LNCaP clone FGC (cell line): Measurements from ENCODE around the gene SLC39A11.

Experiments used
- DNase-seq: peaks from one replicate; pipeline ENCODE4 v3.0.0-alpha.2; 2011; ENCODE audit warnings: low read depth
- H3K4me3 ChIP-seq: 2 replicates; pipeline ENCODE4 v1.5.1; 2011; ENCODE audit warnings: mild to moderate bottlenecking, low read depth, low read length, control low read depth
- TF ChIP-seq, protein P1 (sequence below): IDR thresholded peaks from 2 replicates; pipeline ENCODE4 v1.5.1; 2012; ENCODE audit warnings: mild to moderate bottlenecking; ENCODE audit not compliant: control insufficient read depth, insufficient read depth; ENCODE audit errors: extremely low read depth

Gene SLC39A11

DNA sequence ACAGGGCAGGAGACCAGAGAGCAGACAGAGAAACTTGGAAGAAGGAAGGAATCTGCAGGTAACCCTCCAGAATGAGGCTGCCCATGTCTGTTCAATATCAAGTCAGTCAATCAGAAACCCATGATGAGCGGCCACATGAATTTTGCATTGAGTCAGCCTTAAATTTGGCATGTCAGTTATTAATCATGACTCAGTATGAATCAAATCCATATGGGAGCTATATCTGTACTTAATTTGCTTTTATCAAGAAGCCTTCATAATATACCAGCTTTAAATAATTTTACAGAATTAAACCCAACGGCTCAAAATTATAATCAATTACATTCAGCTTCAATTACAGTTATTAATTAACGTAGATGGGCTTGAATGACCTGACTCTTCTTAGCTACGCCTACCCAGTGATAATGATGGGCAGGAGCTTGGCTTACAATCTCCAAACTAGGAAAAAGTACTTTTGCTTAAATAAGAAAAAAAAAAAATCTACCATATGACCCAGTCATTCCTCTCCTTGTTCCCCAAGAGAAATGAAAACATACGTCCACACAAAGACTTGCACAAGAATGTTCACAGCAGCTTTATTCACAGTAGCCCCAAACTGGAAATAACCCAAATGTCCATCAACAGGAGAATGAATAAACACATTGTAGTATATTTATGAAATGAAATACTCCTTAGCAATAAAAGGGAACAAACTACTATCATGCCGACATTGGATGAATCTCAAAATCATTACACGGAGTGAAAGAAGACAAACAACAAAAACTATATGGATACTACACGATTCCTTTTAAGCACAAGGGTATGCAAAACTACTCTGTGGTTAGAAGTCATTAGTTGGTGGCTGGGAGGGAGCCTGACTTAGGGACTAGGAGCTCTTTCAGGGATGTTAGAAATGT lies 48.6 kb downstream of the SLC39A11 start:
- no peak for DNase-seq
- no peak overlapping the region for H3K4me3 ChIP-seq
- TF ChIP-seq, protein P1, sequence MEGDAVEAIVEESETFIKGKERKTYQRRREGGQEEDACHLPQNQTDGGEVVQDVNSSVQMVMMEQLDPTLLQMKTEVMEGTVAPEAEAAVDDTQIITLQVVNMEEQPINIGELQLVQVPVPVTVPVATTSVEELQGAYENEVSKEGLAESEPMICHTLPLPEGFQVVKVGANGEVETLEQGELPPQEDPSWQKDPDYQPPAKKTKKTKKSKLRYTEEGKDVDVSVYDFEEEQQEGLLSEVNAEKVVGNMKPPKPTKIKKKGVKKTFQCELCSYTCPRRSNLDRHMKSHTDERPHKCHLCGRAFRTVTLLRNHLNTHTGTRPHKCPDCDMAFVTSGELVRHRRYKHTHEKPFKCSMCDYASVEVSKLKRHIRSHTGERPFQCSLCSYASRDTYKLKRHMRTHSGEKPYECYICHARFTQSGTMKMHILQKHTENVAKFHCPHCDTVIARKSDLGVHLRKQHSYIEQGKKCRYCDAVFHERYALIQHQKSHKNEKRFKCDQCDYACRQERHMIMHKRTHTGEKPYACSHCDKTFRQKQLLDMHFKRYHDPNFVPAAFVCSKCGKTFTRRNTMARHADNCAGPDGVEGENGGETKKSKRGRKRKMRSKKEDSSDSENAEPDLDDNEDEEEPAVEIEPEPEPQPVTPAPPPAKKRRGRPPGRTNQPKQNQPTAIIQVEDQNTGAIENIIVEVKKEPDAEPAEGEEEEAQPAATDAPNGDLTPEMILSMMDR: no peak

DNA sequence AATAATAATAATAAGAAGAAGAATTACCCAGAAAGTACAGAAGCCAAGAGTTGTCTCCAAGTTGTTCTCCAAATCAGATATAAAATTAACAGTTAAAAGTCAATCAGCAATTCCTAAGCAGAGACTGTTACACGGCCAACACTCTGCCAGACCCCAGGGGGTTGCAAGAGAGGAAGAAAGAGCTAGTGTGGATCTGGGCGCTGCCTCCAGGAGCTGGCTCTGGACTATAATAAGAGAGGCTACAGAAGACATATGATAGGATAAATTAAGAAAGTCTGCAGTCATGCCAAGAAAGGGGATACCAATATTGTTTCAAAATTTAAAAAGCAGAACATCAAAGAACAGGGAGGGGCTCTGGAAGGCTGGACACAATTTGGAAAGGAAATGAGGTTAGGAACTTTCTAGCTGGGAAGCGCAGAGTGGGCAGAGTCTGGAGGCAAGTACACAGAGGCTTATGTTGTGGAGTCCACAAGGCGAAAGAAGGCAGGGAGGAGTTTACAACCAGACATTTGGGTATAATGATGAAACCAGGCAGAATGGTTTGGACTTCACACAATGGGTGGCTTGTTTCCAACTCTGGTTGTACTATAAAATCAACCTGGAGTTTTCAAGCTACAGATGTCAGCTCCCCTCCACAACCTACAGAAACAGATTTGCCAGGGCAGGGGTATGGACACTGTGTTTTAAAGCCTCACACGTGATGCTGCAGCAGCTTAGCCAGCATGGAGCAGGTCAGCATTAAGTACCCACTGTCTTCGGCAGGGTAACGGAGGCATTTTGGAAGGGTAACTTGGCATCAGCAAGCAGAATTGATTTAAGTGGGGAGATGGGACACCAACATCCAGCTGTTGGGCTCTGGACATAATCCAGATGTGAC lies 49.4 kb downstream of the SLC39A11 start:
- H3K4me3 ChIP-seq: no peak overlapping the region
- TF ChIP-seq, protein P1: no peak
- DNase-seq: no peak

DNA sequence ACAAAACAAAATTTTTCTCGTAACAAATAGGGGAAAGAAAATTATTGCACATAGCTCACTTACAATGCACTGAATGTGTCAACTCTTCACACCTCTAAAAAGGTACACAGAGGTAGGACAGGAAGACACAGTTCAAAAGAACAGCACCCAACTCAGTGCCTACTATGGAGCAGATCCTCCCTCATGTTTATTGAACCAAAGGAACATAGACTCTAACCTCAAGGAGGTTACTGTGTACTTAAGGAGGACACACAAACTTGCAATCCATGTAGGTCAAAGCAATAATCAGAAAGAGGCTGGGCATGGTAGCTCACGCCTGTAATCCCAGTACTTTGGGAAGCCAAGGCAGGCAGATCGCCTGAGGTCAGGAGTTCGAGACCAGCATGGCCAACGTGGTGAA lies 50.3 kb downstream of the SLC39A11 start:
- TF ChIP-seq, protein P1: no peak
- no peak for DNase-seq
- H3K4me3 ChIP-seq: no peak overlapping the region

DNA sequence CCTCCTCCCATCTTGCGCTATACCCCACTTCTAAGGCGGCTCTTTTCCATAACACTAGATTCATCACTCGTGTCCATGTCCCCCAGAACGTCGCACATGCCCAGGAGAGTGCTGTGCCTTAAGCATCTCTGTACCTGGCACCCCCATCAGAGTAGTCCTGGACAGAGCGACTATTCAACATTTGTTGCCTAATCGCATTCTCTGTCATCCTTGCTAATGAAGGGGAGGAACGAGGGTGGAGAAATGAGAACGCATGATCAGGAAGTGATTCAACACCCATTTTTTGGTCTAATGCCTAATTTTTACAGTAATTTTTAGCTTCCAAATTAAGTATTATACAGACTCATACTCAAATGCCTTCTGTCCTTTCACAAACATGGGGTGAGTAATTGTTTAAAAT lies 53.2 kb downstream of the SLC39A11 start:
- H3K4me3 ChIP-seq: no peak overlapping the region
- no peak for DNase-seq
- TF ChIP-seq, protein P1: no peak

DNA sequence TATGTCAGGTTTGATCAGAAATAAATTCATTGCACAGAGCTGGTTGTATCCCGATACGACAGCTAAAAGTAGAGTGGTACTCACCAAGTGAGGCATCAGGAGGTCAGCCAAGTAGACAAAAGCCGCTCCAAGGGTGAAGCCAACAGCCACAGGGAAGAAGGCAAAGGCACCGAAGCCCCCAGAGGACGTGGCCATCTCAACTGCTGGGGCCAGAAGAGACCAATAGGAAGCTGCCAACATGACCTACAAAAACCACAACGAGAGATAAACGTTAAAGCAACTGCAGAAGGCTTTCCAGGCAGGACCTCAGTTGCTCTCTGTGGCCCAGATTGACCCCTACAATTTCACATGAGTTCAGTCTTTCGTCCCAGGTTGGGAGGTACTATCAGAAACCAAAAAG lies 61.0 kb downstream of the SLC39A11 start:
- TF ChIP-seq, protein P1: no peak
- no peak for DNase-seq

DNA sequence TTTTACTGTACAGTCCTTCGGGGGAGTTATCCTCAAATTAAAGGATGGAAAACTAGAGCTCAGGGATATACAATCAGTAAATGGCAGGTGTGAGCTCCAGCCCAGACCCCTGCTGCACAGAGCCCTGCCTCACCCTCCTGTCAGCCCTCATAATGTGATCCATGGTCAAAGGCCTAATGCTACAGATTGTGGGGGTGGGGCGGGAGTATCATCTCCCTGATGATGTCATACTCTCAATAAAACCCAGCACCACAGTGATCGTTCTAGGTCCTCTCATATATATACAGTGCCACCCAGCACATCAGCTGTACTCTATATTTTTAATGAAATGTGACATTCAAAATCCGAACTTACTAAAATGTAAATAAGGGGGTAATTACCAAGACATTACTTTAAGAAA lies 61.5 kb downstream of the SLC39A11 start:
- no peak overlapping the region for H3K4me3 ChIP-seq
- DNase-seq: no peak
- TF ChIP-seq, protein P1: no peak

More for the DNA sequence above, 61.0 kb downstream of the SLC39A11 start:
- no peak overlapping the region for H3K4me3 ChIP-seq
